Esophagus squamous epithelium (tissue), 4 donors: ENCODE data around the gene KLRK1.

Experiments
- POLR2A ChIP-seq, 4 donors: fragments of 450-650 bp; IDR thresholded peaks; one replicate each; pipeline ENCODE4 v1.6.1; 2017; ENCODE audit warnings: antibody characterized with exemption in 4 of 4, mild to moderate bottlenecking in 4 of 4, moderate library complexity in 3 of 4
- TF ChIP-seq, protein P1 (sequence below), 6 experiments: fragments of 450-650 bp in 4 of 6; fragments of 200-600 bp in 2 of 6; sonication (generic) in 2 of 6; IDR thresholded peaks; one replicate each; pipeline ENCODE4 v1.5.1; 2016 to 2019; ENCODE audit warnings: antibody characterized with exemption in 6 of 6, mild to moderate bottlenecking in 4 of 6, moderate library complexity in 4 of 6

DNA sequence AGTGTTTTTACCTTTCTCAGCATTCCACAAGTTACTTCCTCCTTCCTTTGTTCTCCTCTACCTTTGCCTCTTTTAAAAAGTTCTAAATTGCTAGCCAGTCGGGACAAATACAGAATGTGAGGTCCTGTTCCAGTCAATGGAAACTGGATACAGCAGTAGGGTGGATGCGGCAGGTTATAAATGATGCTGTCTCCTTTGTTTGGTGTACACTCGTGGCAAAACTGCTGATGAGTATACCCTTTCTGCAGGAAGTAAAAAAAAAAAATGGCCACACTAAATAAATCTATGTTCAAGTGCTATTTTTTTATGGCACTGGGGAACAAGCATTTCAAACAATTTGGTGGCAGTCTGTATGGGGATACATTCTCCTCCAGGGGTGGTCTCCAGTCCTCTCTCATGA, 27.5 kb downstream of the KLRK1 start:
- TF ChIP-seq POLR2A (IDR thresholded peaks at IDR 0.05), result no peak
- TF ChIP-seq, protein P1, sequence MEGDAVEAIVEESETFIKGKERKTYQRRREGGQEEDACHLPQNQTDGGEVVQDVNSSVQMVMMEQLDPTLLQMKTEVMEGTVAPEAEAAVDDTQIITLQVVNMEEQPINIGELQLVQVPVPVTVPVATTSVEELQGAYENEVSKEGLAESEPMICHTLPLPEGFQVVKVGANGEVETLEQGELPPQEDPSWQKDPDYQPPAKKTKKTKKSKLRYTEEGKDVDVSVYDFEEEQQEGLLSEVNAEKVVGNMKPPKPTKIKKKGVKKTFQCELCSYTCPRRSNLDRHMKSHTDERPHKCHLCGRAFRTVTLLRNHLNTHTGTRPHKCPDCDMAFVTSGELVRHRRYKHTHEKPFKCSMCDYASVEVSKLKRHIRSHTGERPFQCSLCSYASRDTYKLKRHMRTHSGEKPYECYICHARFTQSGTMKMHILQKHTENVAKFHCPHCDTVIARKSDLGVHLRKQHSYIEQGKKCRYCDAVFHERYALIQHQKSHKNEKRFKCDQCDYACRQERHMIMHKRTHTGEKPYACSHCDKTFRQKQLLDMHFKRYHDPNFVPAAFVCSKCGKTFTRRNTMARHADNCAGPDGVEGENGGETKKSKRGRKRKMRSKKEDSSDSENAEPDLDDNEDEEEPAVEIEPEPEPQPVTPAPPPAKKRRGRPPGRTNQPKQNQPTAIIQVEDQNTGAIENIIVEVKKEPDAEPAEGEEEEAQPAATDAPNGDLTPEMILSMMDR (IDR thresholded peaks at IDR 0.05), result no peak
